ENCODE results near the gene FAM131C.

DNA sequence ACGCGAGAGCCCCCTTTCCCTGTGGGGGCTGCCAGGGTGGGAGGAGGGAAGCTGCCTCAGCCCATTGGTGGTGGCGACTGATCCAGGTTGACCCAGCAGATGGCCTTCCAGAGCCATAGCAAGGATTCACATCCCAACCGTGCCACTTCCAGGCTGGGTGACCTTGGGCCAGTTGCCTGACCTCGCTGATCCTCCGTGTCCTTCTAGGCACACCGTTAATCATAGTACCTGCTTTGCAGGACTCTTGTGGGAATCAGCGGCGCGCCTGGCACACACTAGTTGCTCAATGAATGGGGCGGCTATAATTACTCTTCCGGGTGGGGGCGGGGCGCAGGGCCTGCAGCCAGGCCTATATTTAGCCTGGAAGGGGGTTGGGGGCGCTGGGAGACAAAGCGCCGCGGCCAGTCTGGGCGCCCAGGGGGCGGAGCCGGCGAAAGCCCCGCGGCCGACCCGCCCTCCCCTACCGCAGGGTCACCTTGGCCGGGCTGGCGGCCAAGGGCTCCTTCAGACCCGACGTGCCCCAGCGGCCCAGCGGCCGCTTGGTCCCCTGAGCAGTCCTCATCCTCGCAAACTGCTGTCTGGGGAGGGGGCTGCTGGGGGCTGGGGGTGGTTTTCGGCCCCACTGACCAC is 60.7 kb downstream of the FAM131C start:
- TF ChIP-seq CTCF (conservative IDR thresholded peaks at IDR 0.05; ENCODE audit: low read depth in 2 of 2) (peak in 1 of 2 experiments; percentile 61; a peak in 2 of 4 replicates), POLR2AphosphoS5 (IDR thresholded peaks at IDR 0.05; ENCODE audit: low read depth) (peak; percentile 57), EZH2 (IDR thresholded peaks at IDR 0.05; ENCODE audit: low read depth, unreplicated experiment) (no peak), CREB1 (CRISPR knock-in tag; IDR thresholded peaks at IDR 0.05; ENCODE audit: low read depth) (no peak), ETS1 (IDR thresholded peaks at IDR 0.05) (no peak), EZH2phosphoT487 (IDR thresholded peaks at IDR 0.05; ENCODE audit: unreplicated experiment) (no peak), NANOG (IDR thresholded peaks at IDR 0.05; ENCODE audit: borderline replicate concordance) (no peak), JUNB (IDR thresholded peaks at IDR 0.05; ENCODE audit: unreplicated experiment) (no peak), ZNF331 (CRISPR knock-in tag; IDR thresholded peaks at IDR 0.05; ENCODE audit: low read depth) (no peak), ZNF114 (CRISPR knock-in tag; IDR thresholded peaks at IDR 0.05) (no peak), STAT1 (IDR thresholded peaks at IDR 0.05; ENCODE audit: unreplicated experiment) (no peak)
- TF ChIP-seq, protein P1, sequence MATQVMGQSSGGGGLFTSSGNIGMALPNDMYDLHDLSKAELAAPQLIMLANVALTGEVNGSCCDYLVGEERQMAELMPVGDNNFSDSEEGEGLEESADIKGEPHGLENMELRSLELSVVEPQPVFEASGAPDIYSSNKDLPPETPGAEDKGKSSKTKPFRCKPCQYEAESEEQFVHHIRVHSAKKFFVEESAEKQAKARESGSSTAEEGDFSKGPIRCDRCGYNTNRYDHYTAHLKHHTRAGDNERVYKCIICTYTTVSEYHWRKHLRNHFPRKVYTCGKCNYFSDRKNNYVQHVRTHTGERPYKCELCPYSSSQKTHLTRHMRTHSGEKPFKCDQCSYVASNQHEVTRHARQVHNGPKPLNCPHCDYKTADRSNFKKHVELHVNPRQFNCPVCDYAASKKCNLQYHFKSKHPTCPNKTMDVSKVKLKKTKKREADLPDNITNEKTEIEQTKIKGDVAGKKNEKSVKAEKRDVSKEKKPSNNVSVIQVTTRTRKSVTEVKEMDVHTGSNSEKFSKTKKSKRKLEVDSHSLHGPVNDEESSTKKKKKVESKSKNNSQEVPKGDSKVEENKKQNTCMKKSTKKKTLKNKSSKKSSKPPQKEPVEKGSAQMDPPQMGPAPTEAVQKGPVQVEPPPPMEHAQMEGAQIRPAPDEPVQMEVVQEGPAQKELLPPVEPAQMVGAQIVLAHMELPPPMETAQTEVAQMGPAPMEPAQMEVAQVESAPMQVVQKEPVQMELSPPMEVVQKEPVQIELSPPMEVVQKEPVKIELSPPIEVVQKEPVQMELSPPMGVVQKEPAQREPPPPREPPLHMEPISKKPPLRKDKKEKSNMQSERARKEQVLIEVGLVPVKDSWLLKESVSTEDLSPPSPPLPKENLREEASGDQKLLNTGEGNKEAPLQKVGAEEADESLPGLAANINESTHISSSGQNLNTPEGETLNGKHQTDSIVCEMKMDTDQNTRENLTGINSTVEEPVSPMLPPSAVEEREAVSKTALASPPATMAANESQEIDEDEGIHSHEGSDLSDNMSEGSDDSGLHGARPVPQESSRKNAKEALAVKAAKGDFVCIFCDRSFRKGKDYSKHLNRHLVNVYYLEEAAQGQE (IDR thresholded peaks at IDR 0.05; ENCODE audit: unreplicated experiment): no peak
- TF ChIP-seq, protein P2, sequence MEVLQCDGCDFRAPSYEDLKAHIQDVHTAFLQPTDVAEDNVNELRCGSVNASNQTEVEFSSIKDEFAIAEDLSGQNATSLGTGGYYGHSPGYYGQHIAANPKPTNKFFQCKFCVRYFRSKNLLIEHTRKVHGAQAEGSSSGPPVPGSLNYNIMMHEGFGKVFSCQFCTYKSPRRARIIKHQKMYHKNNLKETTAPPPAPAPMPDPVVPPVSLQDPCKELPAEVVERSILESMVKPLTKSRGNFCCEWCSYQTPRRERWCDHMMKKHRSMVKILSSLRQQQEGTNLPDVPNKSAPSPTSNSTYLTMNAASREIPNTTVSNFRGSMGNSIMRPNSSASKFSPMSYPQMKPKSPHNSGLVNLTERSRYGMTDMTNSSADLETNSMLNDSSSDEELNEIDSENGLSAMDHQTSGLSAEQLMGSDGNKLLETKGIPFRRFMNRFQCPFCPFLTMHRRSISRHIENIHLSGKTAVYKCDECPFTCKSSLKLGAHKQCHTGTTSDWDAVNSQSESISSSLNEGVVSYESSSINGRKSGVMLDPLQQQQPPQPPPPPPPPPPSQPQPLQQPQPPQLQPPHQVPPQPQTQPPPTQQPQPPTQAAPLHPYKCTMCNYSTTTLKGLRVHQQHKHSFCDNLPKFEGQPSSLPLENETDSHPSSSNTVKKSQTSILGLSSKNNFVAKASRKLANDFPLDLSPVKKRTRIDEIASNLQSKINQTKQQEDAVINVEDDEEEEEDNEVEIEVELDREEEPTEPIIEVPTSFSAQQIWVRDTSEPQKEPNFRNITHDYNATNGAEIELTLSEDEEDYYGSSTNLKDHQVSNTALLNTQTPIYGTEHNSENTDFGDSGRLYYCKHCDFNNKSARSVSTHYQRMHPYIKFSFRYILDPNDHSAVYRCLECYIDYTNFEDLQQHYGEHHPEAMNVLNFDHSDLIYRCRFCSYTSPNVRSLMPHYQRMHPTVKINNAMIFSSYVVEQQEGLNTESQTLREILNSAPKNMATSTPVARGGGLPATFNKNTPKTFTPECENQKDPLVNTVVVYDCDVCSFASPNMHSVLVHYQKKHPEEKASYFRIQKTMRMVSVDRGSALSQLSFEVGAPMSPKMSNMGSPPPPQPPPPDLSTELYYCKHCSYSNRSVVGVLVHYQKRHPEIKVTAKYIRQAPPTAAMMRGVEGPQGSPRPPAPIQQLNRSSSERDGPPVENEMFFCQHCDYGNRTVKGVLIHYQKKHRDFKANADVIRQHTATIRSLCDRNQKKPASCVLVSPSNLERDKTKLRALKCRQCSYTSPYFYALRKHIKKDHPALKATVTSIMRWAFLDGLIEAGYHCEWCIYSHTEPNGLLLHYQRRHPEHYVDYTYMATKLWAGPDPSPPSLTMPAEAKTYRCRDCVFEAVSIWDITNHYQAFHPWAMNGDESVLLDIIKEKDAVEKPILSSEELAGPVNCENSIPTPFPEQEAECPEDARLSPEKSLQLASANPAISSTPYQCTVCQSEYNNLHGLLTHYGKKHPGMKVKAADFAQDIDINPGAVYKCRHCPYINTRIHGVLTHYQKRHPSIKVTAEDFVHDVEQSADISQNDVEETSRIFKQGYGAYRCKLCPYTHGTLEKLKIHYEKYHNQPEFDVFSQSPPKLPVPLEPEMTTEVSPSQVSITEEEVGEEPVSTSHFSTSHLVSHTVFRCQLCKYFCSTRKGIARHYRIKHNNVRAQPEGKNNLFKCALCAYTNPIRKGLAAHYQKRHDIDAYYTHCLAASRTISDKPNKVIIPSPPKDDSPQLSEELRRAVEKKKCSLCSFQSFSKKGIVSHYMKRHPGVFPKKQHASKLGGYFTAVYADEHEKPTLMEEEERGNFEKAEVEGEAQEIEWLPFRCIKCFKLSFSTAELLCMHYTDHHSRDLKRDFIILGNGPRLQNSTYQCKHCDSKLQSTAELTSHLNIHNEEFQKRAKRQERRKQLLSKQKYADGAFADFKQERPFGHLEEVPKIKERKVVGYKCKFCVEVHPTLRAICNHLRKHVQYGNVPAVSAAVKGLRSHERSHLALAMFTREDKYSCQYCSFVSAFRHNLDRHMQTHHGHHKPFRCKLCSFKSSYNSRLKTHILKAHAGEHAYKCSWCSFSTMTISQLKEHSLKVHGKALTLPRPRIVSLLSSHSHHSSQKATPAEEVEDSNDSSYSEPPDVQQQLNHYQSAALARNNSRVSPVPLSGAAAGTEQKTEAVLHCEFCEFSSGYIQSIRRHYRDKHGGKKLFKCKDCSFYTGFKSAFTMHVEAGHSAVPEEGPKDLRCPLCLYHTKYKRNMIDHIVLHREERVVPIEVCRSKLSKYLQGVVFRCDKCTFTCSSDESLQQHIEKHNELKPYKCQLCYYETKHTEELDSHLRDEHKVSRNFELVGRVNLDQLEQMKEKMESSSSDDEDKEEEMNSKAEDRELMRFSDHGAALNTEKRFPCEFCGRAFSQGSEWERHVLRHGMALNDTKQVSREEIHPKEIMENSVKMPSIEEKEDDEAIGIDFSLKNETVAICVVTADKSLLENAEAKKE (CRISPR knock-in tag; IDR thresholded peaks at IDR 0.05): no peak

All from GM23338 (cell line).